ENCODE measurements around the gene SPINK1. TPM values are rescaled to one million over a fixed set of nuclear protein-coding genes. Genes with fewer than 3 reads are reported as not detected.
"Not testable (repeated sequence)": the region's sequence is repeated elsewhere in the genome, so short reads cannot be mapped to it uniquely, and the experiment has no call there.

The SPINK1 gene
- total and polyA plus RNA-seq, 2 of the 13 experiments (the other 11 are each of a cell fraction or from before 2014, with no cell fraction given): 14.7 to 17.1 TPM

GRCh38 chr5:147869892-147870291 is 38.4 kb upstream of the SPINK1 start:
- H3K4me1 ChIP-seq (ENCODE audit: insufficient read depth, low read length): not testable (repeated sequence)

GRCh38 chr5:147869112-147869511 is 37.6 kb upstream of the SPINK1 start:
- ChIA-PET POLR2A (no interaction called here), CTCF (ENCODE audit: low intra/inter-chr PET ratio, low total read pairs) (no interaction called here)
- in situ Hi-C loops (cut with HindIII; ENCODE audit: extremely low pct_ligation_motif_present, low pct_unique_long_range_greater_than_20kb) (no loop called here), intact Hi-C loops (cut with micrococcal nuclease; ENCODE audit: unreplicated experiment) (no loop called here)
- Histone ChIP-seq H3K36me3 (replicated peaks in 1 of 2; ENCODE audit: control insufficient read depth in 1 of 2, insufficient read depth in 2 of 2, low read length in 2 of 2) (no peaks in the 10 kb centered on the region), H3K27me3 (ENCODE audit: control insufficient read depth in 1 of 2, insufficient read depth in 2 of 2, low read length in 2 of 2) (no peaks in the 10 kb centered on the region), H3K9ac (ENCODE audit: insufficient read depth, low read depth, low read length) (no peak overlapping the region), H3K4me2 (ENCODE audit: low read depth, low read length) (no peak overlapping the region), H2AFZ (ENCODE audit: low read length) (no peak overlapping the region), H3K4me3 (replicated peaks in 1 of 3; ENCODE audit: insufficient read depth in 1 of 3, low read depth in 2 of 3, low read length in 3 of 3) (no peak overlapping the region), H3K27ac (ENCODE audit: extremely low read length, insufficient read depth, low read length) (no peak overlapping the region), H4K20me1 (ENCODE audit: insufficient read depth, low read length) (no peaks in the 10 kb centered on the region), H3K79me2 (ENCODE audit: insufficient read depth, low read length) (no peaks in the 10 kb centered on the region), H3K9me3 (ENCODE audit: low read length) (no peaks in the 10 kb centered on the region), H3K4me1 (ENCODE audit: insufficient read depth, low read length) (no peaks in the 10 kb centered on the region)
- FAIRE-seq: no peak
- WGBS (ENCODE audit: low lambda C conversion rate): 31% methylated on average over 3 of the region's 4 CpGs
- no peak for DNase-seq (ENCODE audit: low spot score)
- no peak for ATAC-seq
- no TSS peak for BruUV-seq (replicated peaks)
- TF ChIP-seq CAMTA2 (CRISPR knock-in tag; IDR thresholded peaks at IDR 0.05; ENCODE audit: borderline replicate concordance): no peak
- no peak for TF ChIP-seq ZNF234 (CRISPR knock-in tag; conservative IDR thresholded peaks at IDR 0.05)
- TF ChIP-seq HOXD1 (CRISPR knock-in tag; IDR thresholded peaks at IDR 0.05): no peak
- TF ChIP-seq KLF12 (CRISPR knock-in tag; IDR thresholded peaks at IDR 0.05; ENCODE audit: borderline replicate concordance): no peak
- no peak for TF ChIP-seq TRIM22 (IDR thresholded peaks at IDR 0.05)
- TF ChIP-seq ARID5B (CRISPR knock-in tag; IDR thresholded peaks at IDR 0.05): no peak
- no peak for TF ChIP-seq ZZZ3 (CRISPR knock-in tag; IDR thresholded peaks at IDR 0.05; ENCODE audit: borderline replicate concordance)
- TF ChIP-seq ZNF562 (CRISPR knock-in tag; IDR thresholded peaks at IDR 0.05; ENCODE audit: borderline replicate concordance): no peak
- no peak for TF ChIP-seq CTCF (CRISPR knock-in tag; IDR thresholded peaks at IDR 0.05)
- no peak for TF ChIP-seq ZNF569 (CRISPR knock-in tag; IDR thresholded peaks at IDR 0.05; ENCODE audit: borderline replicate concordance)

More at GRCh38 chr5:147869892-147870291, 38.4 kb upstream of the SPINK1 start:
- H3K27me3 ChIP-seq (ENCODE audit: control insufficient read depth in 1 of 2, insufficient read depth in 2 of 2, low read length in 2 of 2); H3K9me3 ChIP-seq (ENCODE audit: low read length); FAIRE-seq; H4K20me1 ChIP-seq (ENCODE audit: insufficient read depth, low read length); H2AFZ ChIP-seq (ENCODE audit: low read length); intact Hi-C loops (cut with micrococcal nuclease; ENCODE audit: unreplicated experiment); DNase-seq (ENCODE audit: low spot score); POLR2A ChIA-PET; in situ Hi-C loops (cut with HindIII; ENCODE audit: extremely low pct_ligation_motif_present, low pct_unique_long_range_greater_than_20kb); H3K9ac ChIP-seq (ENCODE audit: insufficient read depth, low read depth, low read length); H3K79me2 ChIP-seq (ENCODE audit: insufficient read depth, low read length); H3K4me2 ChIP-seq (ENCODE audit: low read depth, low read length); BruUV-seq (replicated peaks); H3K4me3 ChIP-seq (replicated peaks in 1 of 3; ENCODE audit: insufficient read depth in 1 of 3, low read depth in 2 of 3, low read length in 3 of 3); ATAC-seq; CTCF ChIA-PET (ENCODE audit: low intra/inter-chr PET ratio, low total read pairs); H3K36me3 ChIP-seq (replicated peaks in 1 of 2; ENCODE audit: control insufficient read depth in 1 of 2, insufficient read depth in 2 of 2, low read length in 2 of 2); H3K27ac ChIP-seq (ENCODE audit: extremely low read length, insufficient read depth, low read length): not testable (repeated sequence)
- 52% methylated on average over 6 of the region's 6 CpGs for WGBS (ENCODE audit: low lambda C conversion rate)

Data from HepG2 (cell line).